NCI-H2196 (cell line): ENCODE data around the gene MCUB.
"Not testable (repeated sequence)": the region's sequence is repeated elsewhere in the genome, so short reads cannot be mapped to it uniquely, and the experiment has no call there.

Experiments used
- DNase-seq: peaks from one replicate; lab custom pipeline; 2025; ENCODE audit not compliant: unreplicated experiment; lab: John Stamatoyannopoulos, UW

Gene MCUB, protein sequence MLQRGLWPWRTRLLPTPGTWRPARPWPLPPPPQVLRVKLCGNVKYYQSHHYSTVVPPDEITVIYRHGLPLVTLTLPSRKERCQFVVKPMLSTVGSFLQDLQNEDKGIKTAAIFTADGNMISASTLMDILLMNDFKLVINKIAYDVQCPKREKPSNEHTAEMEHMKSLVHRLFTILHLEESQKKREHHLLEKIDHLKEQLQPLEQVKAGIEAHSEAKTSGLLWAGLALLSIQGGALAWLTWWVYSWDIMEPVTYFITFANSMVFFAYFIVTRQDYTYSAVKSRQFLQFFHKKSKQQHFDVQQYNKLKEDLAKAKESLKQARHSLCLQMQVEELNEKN

DNA sequence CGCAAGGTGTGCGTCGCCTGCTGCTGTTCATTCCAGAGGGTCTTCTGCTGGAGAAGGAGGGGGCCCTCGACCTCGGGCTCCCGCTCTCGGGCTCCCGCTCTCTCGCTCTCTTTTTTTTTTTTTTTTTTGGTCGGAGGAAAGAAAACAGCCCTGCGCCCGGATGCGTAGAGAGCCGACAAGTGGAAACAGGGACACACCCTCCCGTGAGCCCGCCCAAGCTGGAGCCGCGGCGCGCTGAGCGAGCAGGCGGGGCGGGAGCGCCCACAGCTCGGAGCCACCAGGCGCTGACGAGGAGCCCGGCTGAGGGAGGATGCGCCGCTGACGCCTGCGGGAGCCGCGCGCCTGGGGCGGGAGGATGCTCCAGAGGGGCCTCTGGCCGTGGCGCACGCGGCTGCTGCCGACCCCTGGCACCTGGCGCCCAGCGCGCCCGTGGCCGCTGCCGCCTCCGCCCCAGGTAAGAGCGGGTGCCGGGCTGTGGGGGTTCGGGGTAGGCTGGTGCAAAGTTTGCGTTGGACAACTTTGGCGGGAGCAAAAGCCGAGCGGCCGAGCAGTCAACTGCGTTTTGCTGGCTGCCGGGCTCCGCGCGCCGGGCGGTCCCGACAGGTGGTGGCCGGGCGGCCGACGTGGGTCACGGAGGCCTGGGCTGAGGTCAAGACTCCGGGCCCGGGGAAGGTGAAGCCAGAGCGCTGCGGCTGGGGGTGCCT is at the start of gene MCUB:
Gene MCUB, plus strand, starts transcription at position 264 of the 704 bp plus-strand sequence. Its CDS starts 92 bp downstream, at position 356.
- DNase-seq: peak; percentile 83

DNA sequence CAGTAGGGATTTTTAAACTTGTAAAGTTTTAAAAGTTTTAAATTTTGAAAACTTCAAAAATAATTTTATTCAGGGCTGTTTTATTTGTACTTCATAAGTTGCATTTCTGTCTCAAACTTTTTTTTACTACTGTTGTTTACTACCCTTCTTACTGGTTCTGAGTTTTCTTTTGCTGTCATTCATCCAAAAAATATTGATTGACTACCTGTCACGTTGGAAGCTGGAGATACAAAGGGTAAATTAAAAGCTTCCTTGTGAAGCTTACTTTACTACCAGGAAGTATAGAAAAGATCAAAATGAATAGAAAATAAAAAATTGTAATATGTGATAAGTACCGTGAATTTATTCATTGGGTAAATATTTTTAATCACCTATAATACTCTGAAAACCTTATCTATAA is 49.4 kb upstream of the MCUB start:
- no peak for DNase-seq

DNA sequence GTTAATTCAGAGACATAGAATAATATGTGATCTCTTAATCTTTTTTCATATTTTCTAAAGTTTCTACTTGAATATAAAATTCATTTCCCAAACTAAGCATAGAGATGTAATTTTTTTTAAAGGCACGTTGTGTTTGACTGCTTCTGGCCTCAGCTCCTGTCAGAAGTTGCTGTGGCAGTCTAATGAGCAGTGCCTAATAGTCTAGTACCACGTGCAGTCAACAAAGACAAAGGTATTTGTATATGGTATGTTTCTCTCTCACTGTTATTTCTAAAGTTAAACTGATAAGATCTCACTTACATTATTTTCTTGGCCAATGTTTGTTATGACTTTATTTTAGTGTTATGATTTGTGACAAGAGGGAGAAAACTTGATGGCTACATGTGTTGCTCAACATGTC is 48.6 kb upstream of the MCUB start:
- no peak for DNase-seq

DNA sequence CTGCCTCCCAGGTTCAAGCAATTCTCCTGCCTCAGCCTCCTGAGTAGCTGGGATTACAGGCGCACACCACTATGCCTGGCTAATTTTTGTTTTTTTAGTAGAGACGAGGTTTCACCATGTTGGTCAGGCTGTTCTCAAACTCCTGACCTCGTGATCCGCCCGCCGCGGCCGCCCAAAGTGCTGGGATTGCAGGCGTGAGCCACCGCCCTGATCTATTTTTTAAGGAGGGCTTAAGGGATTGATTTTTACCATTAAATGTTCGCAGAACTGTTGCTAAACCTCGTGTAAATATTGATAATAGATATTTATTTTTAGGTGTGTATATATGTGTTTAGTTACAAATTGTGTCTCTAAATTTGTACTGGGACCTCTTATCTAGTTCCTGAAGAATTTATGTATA is 46.7 kb upstream of the MCUB start:
- DNase-seq: not testable (repeated sequence)

DNA sequence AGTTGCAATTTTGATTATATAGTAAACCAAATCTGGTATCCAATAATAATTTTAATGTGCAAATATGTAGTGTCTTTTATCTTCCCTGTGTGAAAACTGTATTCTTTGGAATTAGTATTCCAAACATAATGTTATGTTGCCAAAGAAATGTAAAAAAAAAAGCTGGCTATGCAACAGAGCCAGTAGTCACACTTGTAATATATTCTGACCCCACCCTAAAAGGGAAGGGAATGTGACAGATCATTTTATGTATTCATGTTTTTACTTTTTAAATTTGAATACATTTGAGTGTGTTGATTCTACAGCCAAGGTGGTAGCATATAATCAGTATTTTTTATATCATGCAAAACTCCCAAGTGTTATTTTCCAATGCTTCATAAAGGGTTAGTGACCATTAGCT is 27.9 kb upstream of the MCUB start:
- no peak for DNase-seq

DNA sequence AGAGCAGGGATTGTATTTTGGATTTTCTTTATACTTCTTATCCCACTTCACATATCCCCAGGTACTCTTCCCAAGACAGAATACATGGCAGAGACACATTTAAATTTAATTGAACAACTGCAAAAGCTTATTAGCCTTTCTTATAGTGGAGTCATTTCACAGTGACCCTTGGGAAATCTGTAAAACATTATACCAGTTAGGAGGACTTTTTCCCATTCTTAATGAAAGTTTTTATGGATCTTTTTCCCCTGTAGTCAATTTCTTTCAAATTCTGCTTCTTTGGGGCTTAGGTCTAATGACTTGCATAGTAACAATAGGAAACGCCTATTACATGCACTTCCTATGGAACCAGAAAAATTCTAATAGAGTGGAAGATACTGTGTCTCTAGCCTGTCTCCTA is 14.6 kb upstream of the MCUB start:
- DNase-seq: no peak

DNA sequence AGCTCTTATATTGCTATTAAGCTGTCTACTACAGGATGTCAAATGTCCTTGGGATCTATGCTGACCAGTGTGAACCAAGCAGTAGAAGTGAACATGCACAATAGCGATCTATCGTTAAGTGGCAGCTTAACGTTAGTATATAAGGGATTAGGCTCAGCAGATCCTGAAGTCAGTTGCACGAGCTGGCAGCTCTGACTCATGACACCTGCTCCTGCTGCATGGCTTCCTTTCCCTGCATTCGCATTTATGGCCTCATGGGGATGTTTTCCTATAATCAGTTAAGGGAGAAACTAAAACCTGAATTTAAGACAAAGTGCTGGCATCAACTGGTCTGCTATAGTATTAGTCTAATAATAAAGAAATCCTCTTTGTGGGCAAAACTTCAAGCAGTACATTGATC is 12.7 kb upstream of the MCUB start:
- DNase-seq: no peak

DNA sequence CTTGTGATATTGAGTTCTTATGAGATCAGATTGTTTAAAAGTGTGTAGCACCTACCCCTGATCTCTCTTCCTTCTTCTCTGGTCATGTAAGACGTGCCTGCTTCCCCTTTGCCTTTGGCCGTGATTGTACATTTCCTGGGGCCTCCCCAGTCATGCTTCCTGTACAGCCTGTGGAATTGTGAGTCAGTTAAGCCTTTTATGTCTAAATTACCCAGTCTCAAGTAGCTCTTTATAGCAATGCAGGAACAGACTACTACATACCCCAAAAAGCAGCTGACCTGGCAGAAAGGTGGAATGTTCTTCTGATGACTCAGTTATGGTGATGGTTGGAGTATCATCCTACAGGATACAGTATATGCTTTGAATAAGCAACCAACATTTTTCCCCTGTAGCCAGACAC is 11.4 kb upstream of the MCUB start:
- DNase-seq: no peak

DNA sequence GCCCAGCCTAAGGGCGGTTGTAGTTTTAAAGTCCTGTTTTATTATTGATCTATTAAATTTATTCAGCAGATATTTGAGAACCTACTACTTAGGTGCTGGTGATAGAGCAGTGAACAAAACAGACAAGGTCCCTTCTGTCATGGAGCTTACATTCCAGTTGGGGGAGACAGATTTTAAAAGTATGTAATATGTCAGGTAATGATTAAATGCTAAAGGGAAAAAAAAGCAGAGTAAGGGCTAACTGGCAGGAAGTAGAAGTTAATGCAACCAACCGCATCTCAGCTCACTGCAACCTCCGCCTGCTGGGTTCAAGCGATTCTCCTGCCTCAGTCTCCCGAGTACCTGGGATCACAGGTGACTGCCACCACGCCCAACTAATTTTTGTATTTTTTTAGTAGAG is 7.8 kb upstream of the MCUB start:
- no peak for DNase-seq

DNA sequence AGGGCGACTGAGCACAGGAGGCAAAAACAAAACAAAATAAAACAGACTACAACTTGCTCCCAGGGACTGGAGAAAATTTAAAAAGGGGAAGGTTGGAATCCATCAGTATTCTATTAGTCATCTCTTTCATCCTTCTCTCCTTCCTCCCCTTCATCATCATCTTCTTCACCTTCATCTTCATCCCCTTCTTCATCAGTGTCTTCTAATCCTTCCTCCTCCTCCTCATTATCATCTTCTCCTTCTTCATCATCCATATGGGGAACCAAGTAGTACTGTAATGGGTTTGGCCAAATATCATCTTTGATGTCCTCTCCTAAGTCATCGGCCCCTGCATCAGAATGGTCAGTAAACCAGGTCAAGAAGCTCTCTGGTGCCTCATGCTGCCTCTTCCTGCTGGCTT is 6.9 kb upstream of the MCUB start:
- DNase-seq: no peak

DNA sequence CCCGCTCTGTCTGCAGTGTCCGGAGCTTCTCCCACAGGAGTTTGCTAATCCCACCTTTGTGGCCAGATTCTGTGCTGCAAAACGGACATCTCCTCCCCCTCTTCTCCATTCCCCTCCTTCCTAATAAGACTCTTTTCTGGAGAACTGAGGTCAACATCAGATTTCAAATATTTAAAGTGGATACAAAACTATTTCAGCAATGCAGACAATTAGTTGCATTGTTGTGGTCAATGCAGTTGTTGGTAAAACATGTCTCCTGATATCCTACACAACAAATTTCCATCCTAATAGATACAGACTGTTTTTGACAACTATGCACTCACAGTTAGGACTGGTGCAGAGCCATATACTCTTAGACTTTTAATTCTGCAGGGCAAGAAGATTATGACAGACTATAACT is 5.1 kb upstream of the MCUB start:
- DNase-seq: no peak

DNA sequence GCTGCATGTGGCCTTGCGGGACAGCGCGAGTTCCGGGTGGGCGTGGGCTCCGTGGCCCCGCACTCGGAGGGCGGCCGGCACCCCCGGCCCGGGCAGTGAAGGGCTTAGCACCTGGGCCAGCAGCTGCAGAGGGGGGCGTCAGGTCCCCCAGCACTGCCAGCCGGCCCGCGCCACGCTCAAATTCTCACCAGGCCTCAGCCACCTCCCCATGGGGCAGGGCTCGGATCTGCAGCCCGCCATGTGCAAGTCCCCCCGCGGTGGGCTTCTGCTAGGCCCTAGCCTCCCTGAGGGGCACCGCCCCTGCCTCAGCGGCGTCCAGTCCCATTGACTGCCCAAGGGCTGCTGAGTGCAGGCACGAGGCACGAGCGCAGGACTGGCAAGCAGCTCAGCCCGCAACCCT is 2.6 kb upstream of the MCUB start:
- no peak for DNase-seq

DNA sequence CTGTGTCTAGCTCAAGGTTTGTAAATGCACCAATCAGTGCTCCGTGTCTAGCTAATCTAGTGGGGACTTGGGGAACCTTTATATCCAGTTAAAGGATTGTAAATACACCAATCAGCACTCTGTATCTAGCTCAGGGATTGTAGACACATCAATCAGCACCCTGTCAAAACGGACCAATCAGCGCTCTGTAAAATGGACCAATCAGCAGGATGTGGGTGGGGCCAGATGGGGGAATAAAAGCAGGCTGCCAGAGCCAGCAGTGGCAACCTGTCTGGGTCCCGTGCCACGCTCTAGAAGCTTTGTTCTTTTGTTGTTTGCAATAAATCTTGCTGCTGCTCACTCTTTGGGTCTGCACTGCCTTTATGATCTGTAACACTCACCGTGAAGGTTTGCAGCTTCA is 2.0 kb upstream of the MCUB start:
- DNase-seq: not testable (repeated sequence)

DNA sequence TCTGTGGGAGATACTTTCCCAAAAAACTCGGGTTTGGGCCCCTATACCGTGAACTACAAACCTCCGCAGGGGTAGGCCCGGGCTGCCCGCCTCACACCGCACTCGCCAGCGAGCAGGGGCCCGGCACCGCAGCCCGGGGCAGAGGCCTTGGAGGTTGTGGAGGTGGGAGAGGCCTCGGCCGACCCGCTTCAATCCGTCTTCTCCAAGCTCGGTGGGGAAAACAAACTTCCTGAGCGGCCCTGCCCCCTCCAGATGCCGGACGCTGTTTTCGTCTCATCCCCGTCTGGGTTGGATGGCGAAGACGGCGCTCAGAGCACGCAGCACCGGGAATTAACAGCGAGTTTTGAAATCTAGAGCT is 442 bp upstream of the MCUB start:
- peak; percentile 53 for DNase-seq

DNA sequence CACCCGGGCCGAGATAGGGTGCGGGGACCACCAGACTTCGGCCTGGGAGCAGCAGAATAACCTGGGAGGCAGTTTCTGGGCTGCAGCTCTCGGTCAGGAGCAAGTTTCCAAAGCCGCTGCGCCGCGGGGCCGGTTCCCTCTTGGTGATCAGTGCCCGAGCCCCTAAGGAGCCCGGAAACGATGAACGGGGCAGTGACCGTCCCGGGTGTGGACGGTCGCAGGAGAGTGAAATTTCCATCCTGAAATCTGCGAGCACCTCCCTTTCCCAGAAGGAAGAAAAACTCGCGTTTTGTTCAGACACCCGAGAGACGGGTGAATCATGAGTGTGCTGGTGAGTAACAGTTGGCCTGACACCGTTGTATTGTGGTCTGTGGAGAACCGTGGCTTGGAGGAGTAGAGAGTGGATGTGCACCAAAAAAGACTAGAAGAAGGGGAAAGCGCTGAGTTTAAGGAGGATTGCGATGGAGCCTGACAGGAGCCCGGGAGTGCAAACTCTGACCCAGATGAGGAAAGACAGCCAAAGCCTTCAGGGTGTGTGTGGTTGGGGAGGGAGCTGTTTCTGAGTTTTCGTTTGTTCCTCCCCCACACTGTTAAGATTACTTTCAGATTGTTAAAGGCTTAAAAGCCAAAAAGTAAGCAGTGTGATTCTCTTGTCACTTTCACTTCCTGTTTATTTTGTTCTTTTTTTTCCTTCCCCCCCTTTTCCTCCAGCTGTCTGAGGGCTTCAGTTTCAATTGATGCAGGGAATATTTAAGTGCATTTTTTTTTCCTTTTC is 828 bp downstream of the MCUB start:
- DNase-seq: peak; percentile 21

DNA sequence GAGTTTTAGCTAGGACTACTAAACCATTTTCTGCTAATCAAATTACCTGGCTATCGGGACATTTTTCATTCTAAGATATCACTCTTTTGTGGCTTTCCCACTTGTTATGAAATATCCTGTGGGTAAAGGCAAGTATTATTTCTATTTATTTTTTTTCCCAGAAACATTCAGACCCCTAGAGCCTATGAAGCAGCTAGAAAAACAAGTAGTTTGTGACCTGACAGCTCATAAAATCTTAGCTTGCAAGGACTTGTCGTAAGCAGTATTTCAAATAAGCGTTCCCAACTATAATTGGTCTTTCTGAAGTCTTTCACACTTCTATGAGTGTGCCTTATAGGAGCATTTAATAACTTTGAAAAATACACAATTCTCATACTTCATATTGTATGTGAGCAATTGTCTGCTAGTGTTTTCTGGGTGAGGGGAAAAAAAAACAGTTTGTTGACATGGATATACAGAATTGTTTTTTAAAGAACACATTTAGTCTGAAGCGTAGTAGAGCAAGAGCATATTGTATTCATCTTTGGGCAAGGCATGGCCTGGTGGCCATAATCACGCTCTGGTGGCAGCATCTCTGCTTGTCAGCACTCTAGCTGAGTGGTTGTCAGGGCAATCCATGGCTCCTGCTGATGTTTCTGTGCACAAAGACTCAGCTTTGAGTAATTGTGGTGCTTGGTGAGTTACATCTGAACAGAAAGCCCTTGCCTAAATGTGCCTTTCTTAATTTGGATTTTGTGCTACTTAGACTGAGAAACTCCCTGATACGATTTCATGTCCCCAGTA is 2.6 kb downstream of the MCUB start:
- no peak for DNase-seq

DNA sequence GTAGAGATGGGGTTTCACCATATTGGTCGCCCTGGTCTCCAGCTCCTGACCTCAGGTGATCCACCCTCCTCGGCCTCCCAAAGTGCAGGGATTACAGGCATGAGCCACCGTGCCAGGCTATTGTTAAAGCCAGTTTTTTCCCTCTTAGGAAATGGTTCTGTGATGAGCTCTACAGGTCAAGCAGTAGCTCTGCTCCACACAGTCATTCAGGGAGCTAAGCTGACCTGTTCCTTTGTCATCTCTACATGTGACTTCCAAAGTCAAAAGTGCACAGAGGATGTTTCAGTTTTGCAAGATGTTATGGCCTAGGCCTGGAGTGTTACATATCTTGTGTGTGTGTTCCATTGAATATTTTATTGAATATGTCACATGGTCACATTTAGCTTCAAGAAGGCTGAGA is 11.4 kb downstream of the MCUB start:
- DNase-seq: no peak

DNA sequence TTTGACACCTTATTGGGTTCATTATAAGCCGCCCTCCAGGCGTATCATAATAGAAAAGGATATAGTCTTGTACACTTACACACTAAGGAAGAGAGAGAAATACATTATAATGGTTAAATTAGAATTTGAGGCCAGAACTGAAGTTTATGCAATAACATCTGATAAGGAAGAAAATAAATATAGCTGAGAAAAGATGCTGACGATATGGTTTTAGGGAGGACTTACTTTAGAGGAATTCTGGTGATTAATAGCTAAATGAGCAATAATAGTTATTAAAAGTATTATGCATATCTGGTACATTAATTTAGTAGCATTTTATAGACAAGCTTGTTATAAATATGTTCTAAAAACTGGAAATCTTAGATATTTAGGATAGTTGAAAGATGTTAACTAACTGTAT is 12.1 kb downstream of the MCUB start:
- DNase-seq: no peak

DNA sequence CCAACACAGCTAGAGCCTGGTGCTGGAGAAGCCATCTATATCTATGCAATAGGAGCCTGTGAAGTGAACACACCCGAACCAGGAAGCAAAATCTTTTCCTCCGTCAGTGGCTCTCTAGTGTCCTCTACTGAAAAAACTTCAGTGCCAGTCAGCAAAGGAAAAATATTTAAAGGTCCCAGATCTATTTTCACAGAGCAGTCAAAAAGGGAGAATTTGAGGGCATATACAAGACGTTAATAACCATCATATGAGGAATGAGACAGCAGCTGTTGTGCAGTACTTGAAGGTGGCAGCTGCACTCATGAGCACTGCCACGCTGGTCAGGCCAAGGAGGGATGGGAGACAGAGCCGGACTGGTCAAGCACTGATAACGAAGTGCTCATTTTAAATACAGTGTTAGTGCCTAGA is 14.4 kb downstream of the MCUB start:
- DNase-seq: no peak

DNA sequence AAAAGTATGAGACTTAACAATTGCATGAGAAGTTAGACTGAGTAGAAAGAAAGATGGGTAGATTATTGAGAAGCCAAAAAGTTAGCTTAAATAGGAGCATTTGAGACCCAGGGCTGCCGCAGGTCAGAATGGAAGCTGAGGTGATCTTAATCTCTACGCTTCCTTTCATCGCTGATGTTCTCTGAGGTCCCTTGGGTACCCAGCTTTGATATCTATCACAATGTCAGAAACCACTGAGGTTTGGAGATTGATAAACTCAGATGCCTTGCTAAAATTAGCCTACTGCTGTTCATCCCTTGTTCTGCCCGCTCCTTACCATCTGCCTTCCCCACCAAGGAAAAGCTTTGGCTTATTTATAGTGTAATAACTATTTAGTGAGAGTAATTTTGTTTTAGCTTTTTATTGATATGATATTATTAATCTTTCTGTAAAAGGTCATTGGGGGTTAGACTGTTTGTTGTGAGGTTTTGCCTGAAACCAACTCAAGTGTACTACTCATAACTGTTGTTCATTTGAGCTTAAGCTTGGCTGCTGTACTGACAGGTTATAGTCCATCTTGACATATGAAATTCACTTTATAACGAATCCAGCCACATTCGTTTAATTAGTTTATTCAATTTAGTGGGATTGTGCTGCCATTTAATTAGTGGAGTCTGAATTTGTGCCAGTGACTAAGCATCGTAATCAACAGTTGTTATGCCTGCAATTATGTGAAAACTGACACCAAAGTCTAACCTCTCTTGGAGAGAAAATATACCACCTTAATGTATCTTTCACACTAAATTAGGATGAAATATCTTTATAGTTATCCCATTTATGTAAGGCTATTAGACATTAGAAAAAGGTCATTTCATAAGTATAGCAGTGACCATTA is 15.1 kb downstream of the MCUB start:
- DNase-seq: no peak
